ENCODE results near the gene MAML3. TPM values are rescaled to one million over a fixed set of nuclear protein-coding genes. Genes with fewer than 3 reads are reported as not detected.

Gene MAML3
- total RNA-seq, 6 donors from 2014 or later = 9.6 to 31.4 (median 14.5) TPM

- TF ChIP-seq POLR2AphosphoS5 (IDR thresholded peaks at IDR 0.05) (no peak), POLR2A (IDR thresholded peaks at IDR 0.05) (no peak), CTCF (IDR thresholded peaks at IDR 0.05) (no peak), EP300 (IDR thresholded peaks at IDR 0.05) (no peak)
- no peak for ATAC-seq (ENCODE audit: low FRiP score in 2 of 2)
- H3K9me3 ChIP-seq = no peaks in the 10 kb centered on the region
- H3K36me3 ChIP-seq = no peaks in the 10 kb centered on the region
- peaks cover 0 to 5% (median 0%) of the 10 kb centered on the region in 4 donors for H3K4me1 ChIP-seq
- no peak for DNase-seq
- WGBS, 2 donors = 91 to 96% methylated on average over 3 of the region's 3 CpGs
- no peak overlapping the region for H3K27ac ChIP-seq
- no peak overlapping the region for H3K4me3 ChIP-seq
- no peaks in the 10 kb centered on the region for H3K27me3 ChIP-seq
Measured at GRCh38 chr4:140121646-140122045, 32.3 kb downstream of the MAML3 start.

GRCh38 chr4:140118931-140119640 lies 34.9 kb downstream of the MAML3 start:
- H3K9me3 ChIP-seq = no peaks in the 10 kb centered on the region
- no peaks in the 10 kb centered on the region for H3K36me3 ChIP-seq
- no peaks in the 10 kb centered on the region for H3K27me3 ChIP-seq
- no peak overlapping the region for H3K27ac ChIP-seq
- WGBS, 2 donors = 89 to 93% methylated on average over 4 of the region's 4 CpGs
- no peak overlapping the region for H3K4me3 ChIP-seq
- no peak for TF ChIP-seq POLR2AphosphoS5 (IDR thresholded peaks at IDR 0.05)
- TF ChIP-seq POLR2A (IDR thresholded peaks at IDR 0.05) = no peak
- TF ChIP-seq EP300 (IDR thresholded peaks at IDR 0.05) = no peak
- no peak for TF ChIP-seq CTCF (IDR thresholded peaks at IDR 0.05)
- DNase-seq (no peak), ATAC-seq (ENCODE audit: low FRiP score in 2 of 2) (no peak)
- H3K4me1 ChIP-seq = peaks cover 0 to 9% (median 0%) of the 10 kb centered on the region in 4 donors

- no peak for TF ChIP-seq CTCF (IDR thresholded peaks at IDR 0.05)
- no peak for TF ChIP-seq EP300 (IDR thresholded peaks at IDR 0.05)
- TF ChIP-seq POLR2AphosphoS5 (IDR thresholded peaks at IDR 0.05) = no peak
- TF ChIP-seq POLR2A (IDR thresholded peaks at IDR 0.05) = no peak
- no peaks in the 10 kb centered on the region for H3K27me3 ChIP-seq
- ATAC-seq (ENCODE audit: low FRiP score in 2 of 2) (no peak), DNase-seq (no peak)
- no peak overlapping the region for H3K27ac ChIP-seq
- no peaks in the 10 kb centered on the region for H3K36me3 ChIP-seq
- H3K9me3 ChIP-seq = no peaks in the 10 kb centered on the region
- H3K4me1 ChIP-seq = peaks cover 0 to 9% (median 0%) of the 10 kb centered on the region in 4 donors
- 95 to 96% methylated on average over 5 of the region's 5 CpGs for WGBS, 2 donors
- no peak overlapping the region for H3K4me3 ChIP-seq
Measured at GRCh38 chr4:140117947-140118346, 36.0 kb downstream of the MAML3 start.

GRCh38 chr4:140116442-140117104 lies 37.4 kb downstream of the MAML3 start:
- H3K36me3 ChIP-seq = no peaks in the 10 kb centered on the region
- H3K27ac ChIP-seq = no peak overlapping the region
- TF ChIP-seq POLR2A (IDR thresholded peaks at IDR 0.05) (no peak), EP300 (IDR thresholded peaks at IDR 0.05) (no peak), POLR2AphosphoS5 (IDR thresholded peaks at IDR 0.05) (no peak), CTCF (IDR thresholded peaks at IDR 0.05) (no peak)
- no peaks in the 10 kb centered on the region for H3K27me3 ChIP-seq
- DNase-seq = no peak
- H3K4me1 ChIP-seq = peaks cover 0 to 9% (median 0%) of the 10 kb centered on the region in 4 donors
- no peak overlapping the region for H3K4me3 ChIP-seq
- ATAC-seq (ENCODE audit: low FRiP score in 2 of 2) = no peak
- 65 to 68% methylated on average over 4 of the region's 4 CpGs for WGBS, 2 donors
- no peaks in the 10 kb centered on the region for H3K9me3 ChIP-seq

Data from upper lobe of left lung (tissue), 6 donors.